Measurements from ENCODE around the gene TMC4. TPM values are rescaled to one million over a fixed set of nuclear protein-coding genes. Genes with fewer than 3 reads are reported as not detected.

Gene TMC4
- total and polyA plus RNA-seq, 2 experiments from 2014 or later: 2.3 to 7.8 TPM

- Mint-ChIP-seq H3K27ac (peak within 1 kb of the TSS; percentile 98), H3K9me3 (peaks cover 7% of the 10 kb centered on the region; the same call in 2 of the 3 replicates), H3K27me3 (ENCODE audit: insufficient read depth, low read depth, poor library complexity) (peaks cover 18% of the 10 kb centered on the region), H3K4me3 (peak within 1 kb of the TSS; percentile 97), H3K36me3 (ENCODE audit: low read depth) (peaks cover 47% of the 10 kb centered on the region), H3K4me1 (peaks cover 8% of the 10 kb centered on the region)
- H3F3A ChIP-seq (replicated peaks; ENCODE audit: low read depth): peaks cover 7% of the 10 kb centered on the region; the same call in 1 of the 2 replicates
- H3K4me1 ChIP-seq (ENCODE audit: insufficient read depth): peaks cover 11% of the 10 kb centered on the region; the same call in 1 of the 2 replicates
- peak within 1 kb of the TSS; percentile 67; the same call in 1 of the 2 replicates for H2AFZ ChIP-seq
- H3K36me3 ChIP-seq (ENCODE audit: insufficient read depth): peaks cover 13% of the 10 kb centered on the region
- no peaks in the 10 kb centered on the region for H3K27me3 ChIP-seq (ENCODE audit: insufficient read depth)
- peaks cover 9% of the 10 kb centered on the region; the same call in 1 of the 2 replicates for H4K20me1 ChIP-seq (replicated peaks; ENCODE audit: insufficient read depth)
- H3K4me3 ChIP-seq: peak within 1 kb of the TSS; percentile 87
- DNase-seq (ENCODE audit: low spot score) (peak; percentile 100), ATAC-seq (peak; percentile 96)
- H3K4me2 ChIP-seq: peak within 1 kb of the TSS; percentile 92
- peaks cover 20% of the 10 kb centered on the region for H3K79me2 ChIP-seq (replicated peaks; ENCODE audit: insufficient read depth)
- H3K27ac ChIP-seq (ENCODE audit: low read depth): no peak within 1 kb of the TSS; the same call in 1 of the 2 replicates
- TF ChIP-seq JUNB (IDR thresholded peaks at IDR 0.05; ENCODE audit: unreplicated experiment) (no peak), ZNF114 (CRISPR knock-in tag; IDR thresholded peaks at IDR 0.05) (no peak), POLR2AphosphoS5 (IDR thresholded peaks at IDR 0.05; ENCODE audit: low read depth) (peak; percentile 82), ETS1 (IDR thresholded peaks at IDR 0.05) (peak; percentile 99), CREB1 (CRISPR knock-in tag; IDR thresholded peaks at IDR 0.05; ENCODE audit: low read depth) (peak; percentile 99)
- no peaks in the 10 kb centered on the region for H3K9me2 ChIP-seq (ENCODE audit: insufficient read depth)
Measured at GRCh38 chr19:54115109-54116063, 57.6 kb downstream of the TMC4 start, which contains the start of the genes PRPF31 and TFPT. Gene PRPF31 (plus strand): TSS chr19:54115754. CDS start chr19:54118279, 2,525 bp downstream. Gene TFPT (minus strand): TSS chr19:54115657. CDS start chr19:54115269, 388 bp downstream.

GRCh38 chr19:54114340-54115108, 58.4 kb downstream of the TMC4 start:
- Histone ChIP-seq H3K36me3 (ENCODE audit: insufficient read depth) (peaks cover 13% of the 10 kb centered on the region), H3K4me3 (peak overlapping the region; percentile 87), H3K27me3 (ENCODE audit: insufficient read depth) (no peaks in the 10 kb centered on the region), H3K79me2 (replicated peaks; ENCODE audit: insufficient read depth) (peaks cover 20% of the 10 kb centered on the region), H3F3A (replicated peaks; ENCODE audit: low read depth) (peaks cover 7% of the 10 kb centered on the region; the same call in 1 of the 2 replicates), H3K4me1 (ENCODE audit: insufficient read depth) (peaks cover 11% of the 10 kb centered on the region; the same call in 1 of the 2 replicates), H2AFZ (no peak overlapping the region), H3K4me2 (peak overlapping the region; percentile 92), H3K9me2 (ENCODE audit: insufficient read depth) (no peaks in the 10 kb centered on the region), H3K27ac (ENCODE audit: low read depth) (no peak overlapping the region), H4K20me1 (replicated peaks; ENCODE audit: insufficient read depth) (peaks cover 9% of the 10 kb centered on the region)
- Mint-ChIP-seq H3K4me3 (peak overlapping the region; percentile 97), H3K27me3 (ENCODE audit: insufficient read depth, low read depth, poor library complexity) (peaks cover 16% of the 10 kb centered on the region), H3K4me1 (peaks cover 8% of the 10 kb centered on the region), H3K9me3 (peaks cover 7% of the 10 kb centered on the region; the same call in 2 of the 3 replicates), H3K27ac (peak overlapping the region; percentile 98), H3K36me3 (ENCODE audit: low read depth) (peaks cover 48% of the 10 kb centered on the region)
- DNase-seq (ENCODE audit: low spot score) (peak; percentile 64), ATAC-seq (peak; percentile 17)
- no peak for TF ChIP-seq NANOG (IDR thresholded peaks at IDR 0.05; ENCODE audit: borderline replicate concordance)
- no peak for TF ChIP-seq ZNF114 (CRISPR knock-in tag; IDR thresholded peaks at IDR 0.05)
- no peak for TF ChIP-seq EZH2phosphoT487 (IDR thresholded peaks at IDR 0.05; ENCODE audit: unreplicated experiment)
- TF ChIP-seq POLR2AphosphoS5 (IDR thresholded peaks at IDR 0.05; ENCODE audit: low read depth): no peak; the same call in 1 of the 2 replicates
- TF ChIP-seq JUNB (IDR thresholded peaks at IDR 0.05; ENCODE audit: unreplicated experiment): no peak
- TF ChIP-seq STAT1 (IDR thresholded peaks at IDR 0.05; ENCODE audit: unreplicated experiment): no peak
- TF ChIP-seq ZNF331 (CRISPR knock-in tag; IDR thresholded peaks at IDR 0.05; ENCODE audit: low read depth): no peak
- no peak for TF ChIP-seq CTCF (conservative IDR thresholded peaks at IDR 0.05; ENCODE audit: low read depth in 2 of 2)
- TF ChIP-seq ETS1 (IDR thresholded peaks at IDR 0.05): no peak
